MM.1S (cell line): ENCODE data around the gene RAD21L1.

Source experiments
- DNase-seq: peaks from one replicate; pipeline ENCODE4 v3.0.0-alpha.2; 2015
- H2AFZ ChIP-seq: fragments of 300-600 bp; sonication (generic); 2 replicates; pipeline ENCODE4 v1.6.0; 2016; ENCODE audit warnings: antibody characterized with exemption, low read length
- H3F3A ChIP-seq: fragments of 300-600 bp; sonication (generic); 2 replicates; pipeline ENCODE4 v1.6.1; 2016; ENCODE audit warnings: mild to moderate bottlenecking, antibody characterized with exemption, low read length, moderate library complexity, mixed read lengths; ENCODE audit not compliant: insufficient read depth
- H3K27ac ChIP-seq: fragments of 300-600 bp; sonication (generic); 2 replicates; pipeline ENCODE4 v1.5.1; 2016; ENCODE audit warnings: mild to moderate bottlenecking, low read length
- H3K27me3 ChIP-seq: fragments of 300-600 bp; sonication (generic); replicated peaks from 2 replicates; pipeline ENCODE4 v1.6.0; 2016; ENCODE audit warnings: low read length; ENCODE audit not compliant: insufficient read depth
- H3K36me3 ChIP-seq: fragments of 300-600 bp; sonication (generic); replicated peaks from 2 replicates; pipeline ENCODE4 v1.6.1; 2016; ENCODE audit warnings: mild to moderate bottlenecking, low read length, mixed read lengths; ENCODE audit not compliant: insufficient read depth
- H3K4me1 ChIP-seq: fragments of 300-600 bp; sonication (generic); 2 replicates; pipeline ENCODE4 v1.6.1; 2016; ENCODE audit warnings: low read length, mixed read lengths
- H3K4me2 ChIP-seq: fragments of 300-600 bp; sonication (generic); 2 replicates; pipeline ENCODE4 v1.6.0; 2016; ENCODE audit warnings: low read depth, low read length
- H3K4me3 ChIP-seq: fragments of 300-600 bp; sonication (generic); 2 replicates; pipeline ENCODE4 v1.5.1; 2016; ENCODE audit warnings: low read length, mixed read lengths
- H3K79me2 ChIP-seq: fragments of 300-600 bp; sonication (generic); 2 replicates; pipeline ENCODE4 v1.6.1; 2016; ENCODE audit warnings: mixed run types, low read length, mixed read lengths
- H3K9ac ChIP-seq: fragments of 300-600 bp; sonication (generic); 2 replicates; pipeline ENCODE4 v1.6.1; 2016; ENCODE audit warnings: low read length, mixed read lengths
- H3K9me2 ChIP-seq: fragments of 300-600 bp; sonication (generic); replicated peaks from 2 replicates; pipeline ENCODE4 v1.6.1; 2016; ENCODE audit warnings: mild to moderate bottlenecking, low read length, mixed read lengths; ENCODE audit not compliant: insufficient read depth
- H3K9me3 ChIP-seq: fragments of 300-600 bp; sonication (generic); replicated peaks from 2 replicates; pipeline ENCODE4 v1.6.1; 2016; ENCODE audit warnings: mild to moderate bottlenecking, low read length, mixed read lengths; ENCODE audit not compliant: insufficient read depth
- H4K20me1 ChIP-seq: fragments of 300-600 bp; sonication (generic); 2 replicates; pipeline ENCODE4 v1.6.1; 2016; ENCODE audit warnings: mild to moderate bottlenecking, low read length, moderate library complexity, mixed read lengths; ENCODE audit not compliant: insufficient read depth
- CTCF ChIP-seq: fragments of 300-600 bp; sonication (generic); IDR thresholded peaks from 2 replicates; pipeline ENCODE4 v1.5.1; 2016; ENCODE audit warnings: antibody characterized with exemption, low read length, mixed read lengths
- EZH2 ChIP-seq: fragments of 300-600 bp; sonication (generic); optimal IDR thresholded peaks from 2 replicates; pipeline ENCODE3; 2017; ENCODE audit warnings: low read depth, mild to moderate bottlenecking, antibody characterized with exemption, low read length, mixed read lengths
- EZH2phosphoT487 ChIP-seq: fragments of 300-600 bp; sonication (generic); IDR thresholded peaks from 2 replicates; pipeline ENCODE4 v1.6.1; 2018; ENCODE audit warnings: antibody characterized with exemption, low read length

Gene RAD21L1

GRCh38 chr20:1278993-1279392 lies 53.1 kb downstream of the RAD21L1 start:
- Histone ChIP-seq H3K27ac (no peak overlapping the region), H3K4me3 (no peak overlapping the region), H3K36me3 (no peaks in the 10 kb centered on the region), H3K9me3 (no peaks in the 10 kb centered on the region), H3K27me3 (no peaks in the 10 kb centered on the region), H3K9me2 (no peaks in the 10 kb centered on the region), H4K20me1 (no peaks in the 10 kb centered on the region), H3K79me2 (no peaks in the 10 kb centered on the region), H3K4me1 (no peaks in the 10 kb centered on the region), H2AFZ (no peak overlapping the region), H3K9ac (no peak overlapping the region), H3K4me2 (no peak overlapping the region), H3F3A (no peaks in the 10 kb centered on the region)
- TF ChIP-seq EZH2phosphoT487 (no peak), EZH2 (no peak), CTCF (no peak)
- no peak for DNase-seq

GRCh38 chr20:1280195-1281102 lies 54.6 kb downstream of the RAD21L1 start:
- no peaks in the 10 kb centered on the region for H3K36me3 ChIP-seq
- H3K9me3 ChIP-seq, result no peaks in the 10 kb centered on the region
- no peaks in the 10 kb centered on the region for H3F3A ChIP-seq
- TF ChIP-seq CTCF (no peak), EZH2 (no peak), EZH2phosphoT487 (no peak)
- DNase-seq, result no peak
- no peak overlapping the region for H3K4me2 ChIP-seq
- no peak overlapping the region for H3K27ac ChIP-seq
- H3K79me2 ChIP-seq, result no peaks in the 10 kb centered on the region
- no peak overlapping the region for H2AFZ ChIP-seq
- H3K27me3 ChIP-seq, result no peaks in the 10 kb centered on the region
- no peaks in the 10 kb centered on the region for H3K9me2 ChIP-seq
- H3K9ac ChIP-seq, result no peak overlapping the region
- no peaks in the 10 kb centered on the region for H4K20me1 ChIP-seq
- no peak overlapping the region for H3K4me3 ChIP-seq
- H3K4me1 ChIP-seq, result no peaks in the 10 kb centered on the region

DNA sequence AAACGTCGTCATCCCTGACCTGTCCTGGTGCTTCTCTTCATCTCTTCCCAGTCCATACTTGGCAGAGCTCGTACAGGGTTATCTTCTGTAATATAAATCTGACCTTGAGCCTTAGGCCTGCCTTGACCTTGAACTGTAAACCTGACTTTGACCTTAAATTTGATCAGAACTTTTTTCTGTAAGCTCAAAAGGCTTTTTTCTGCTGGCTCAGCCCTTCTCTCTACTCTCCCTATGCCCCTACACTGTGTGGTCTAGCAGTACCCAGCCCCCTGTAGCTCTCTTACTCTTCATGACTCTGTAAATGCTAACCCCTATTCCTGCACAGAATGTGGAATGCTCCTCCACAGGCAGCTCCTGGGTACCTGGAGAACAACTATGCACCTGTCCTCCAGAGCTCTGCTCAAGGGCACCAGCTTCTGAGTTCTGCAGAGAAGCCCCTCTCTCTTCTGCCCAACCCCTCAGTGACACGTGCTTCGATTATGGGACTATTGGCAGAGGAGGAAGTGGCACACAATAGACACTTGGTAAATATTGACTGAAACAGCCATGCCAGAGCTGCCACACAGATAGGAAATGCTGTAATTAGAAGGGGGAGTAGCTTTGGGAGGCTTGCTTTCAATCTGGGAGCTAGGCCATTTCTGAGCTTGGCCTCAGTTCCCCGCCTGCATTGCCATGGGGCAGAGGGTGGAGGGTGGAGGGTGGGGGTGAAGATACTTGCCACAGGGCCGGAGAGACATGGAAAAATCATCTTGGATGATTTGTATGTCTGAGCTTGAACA lies 55.6 kb downstream of the RAD21L1 start:
- no peaks in the 10 kb centered on the region for H4K20me1 ChIP-seq
- no peaks in the 10 kb centered on the region for H3K4me1 ChIP-seq
- no peaks in the 10 kb centered on the region for H3K9me2 ChIP-seq
- no peak for DNase-seq
- no peak overlapping the region for H3K27ac ChIP-seq
- TF ChIP-seq EZH2phosphoT487 (no peak), CTCF (no peak), EZH2 (no peak)
- H2AFZ ChIP-seq, result no peak overlapping the region
- no peaks in the 10 kb centered on the region for H3K79me2 ChIP-seq
- H3K9ac ChIP-seq, result no peak overlapping the region
- no peaks in the 10 kb centered on the region for H3F3A ChIP-seq
- no peaks in the 10 kb centered on the region for H3K27me3 ChIP-seq
- no peak overlapping the region for H3K4me3 ChIP-seq
- no peaks in the 10 kb centered on the region for H3K36me3 ChIP-seq
- H3K4me2 ChIP-seq, result no peak overlapping the region
- H3K9me3 ChIP-seq, result no peaks in the 10 kb centered on the region
